ENCODE results near the gene JAGN1. TPM values are rescaled to one million over a fixed set of nuclear protein-coding genes. Genes with fewer than 3 reads are reported as not detected.
"Not testable (repeated sequence)": the region's sequence is repeated elsewhere in the genome, so short reads cannot be mapped to it uniquely, and the experiment has no call there.

Gene JAGN1
- polyA plus RNA-seq, 1 donor (not counting 4 experiments of a cell fraction or from before 2014, with no cell fraction given), result 48.0 TPM

GRCh38 chr3:9851926-9852325 lies 38.5 kb upstream of the JAGN1 start:
- DNase-seq (ENCODE audit: low read depth, low spot score); H3K27ac ChIP-seq (ENCODE audit: control insufficient read depth, insufficient read depth, low read length); H3K4me2 ChIP-seq (ENCODE audit: control insufficient read depth, extremely low read depth, insufficient read depth, low read depth, low read length); H3K4me1 ChIP-seq (ENCODE audit: control insufficient read depth, extremely low read depth, insufficient read depth, low read length); FAIRE-seq; H2AFZ ChIP-seq (ENCODE audit: control insufficient read depth, low read length); H3K27me3 ChIP-seq (ENCODE audit: control insufficient read depth, extremely low read depth, insufficient read depth, low read length); H3K9me1 ChIP-seq (ENCODE audit: control insufficient read depth, extremely low read depth, insufficient read depth, low read length); H4K20me1 ChIP-seq (ENCODE audit: control insufficient read depth, extremely low read depth, insufficient read depth, low read length); dilution Hi-C loops (cut with MboI; ENCODE audit: extremely low pct_ligation_motif_present, low sequenced_read_pairs); H3K4me3 ChIP-seq (ENCODE audit: control insufficient read depth in 2 of 3, extremely low read depth in 1 of 3, insufficient read depth in 2 of 3, low read depth in 1 of 3, low read length in 3 of 3); H3K9ac ChIP-seq (ENCODE audit: control insufficient read depth, extremely low read depth, insufficient read depth, low read length); H3K9me3 ChIP-seq (ENCODE audit: control insufficient read depth, low read depth, low read length); H3K36me3 ChIP-seq (ENCODE audit: control insufficient read depth in 2 of 2, extremely low read depth in 1 of 2, insufficient read depth in 2 of 2, low read length in 2 of 2); H3K79me2 ChIP-seq (ENCODE audit: control insufficient read depth, insufficient read depth, low read length): not testable (repeated sequence)

GRCh38 chr3:9852528-9852927 lies 37.9 kb upstream of the JAGN1 start:
- Histone ChIP-seq H3K4me3 (ENCODE audit: control insufficient read depth in 2 of 3, extremely low read depth in 1 of 3, insufficient read depth in 2 of 3, low read depth in 1 of 3, low read length in 3 of 3) (no peak overlapping the region), H3K4me2 (ENCODE audit: control insufficient read depth, extremely low read depth, insufficient read depth, low read depth, low read length) (no peak overlapping the region), H3K4me1 (ENCODE audit: control insufficient read depth, extremely low read depth, insufficient read depth, low read length) (no peaks in the 10 kb centered on the region), H3K79me2 (ENCODE audit: control insufficient read depth, insufficient read depth, low read length) (no peaks in the 10 kb centered on the region), H4K20me1 (ENCODE audit: control insufficient read depth, extremely low read depth, insufficient read depth, low read length) (no peaks in the 10 kb centered on the region), H3K9me3 (ENCODE audit: control insufficient read depth, low read depth, low read length) (no peaks in the 10 kb centered on the region), H3K36me3 (ENCODE audit: control insufficient read depth in 2 of 2, extremely low read depth in 1 of 2, insufficient read depth in 2 of 2, low read length in 2 of 2) (no peaks in the 10 kb centered on the region), H3K9me1 (ENCODE audit: control insufficient read depth, extremely low read depth, insufficient read depth, low read length) (no peaks in the 10 kb centered on the region), H3K27me3 (ENCODE audit: control insufficient read depth, extremely low read depth, insufficient read depth, low read length) (no peaks in the 10 kb centered on the region), H3K9ac (ENCODE audit: control insufficient read depth, extremely low read depth, insufficient read depth, low read length) (no peak overlapping the region), H2AFZ (ENCODE audit: control insufficient read depth, low read length) (no peak overlapping the region), H3K27ac (ENCODE audit: control insufficient read depth, insufficient read depth, low read length) (no peak overlapping the region)
- dilution Hi-C loops (cut with MboI; ENCODE audit: extremely low pct_ligation_motif_present, low sequenced_read_pairs), result no loop called here
- FAIRE-seq (no peak), DNase-seq (ENCODE audit: low read depth, low spot score) (no peak)
- TF ChIP-seq CTCF (optimal IDR thresholded peaks at IDR 0.05 in 1 of 3, IDR thresholded peaks at IDR 0.05 in 1 of 3, conservative IDR thresholded peaks at IDR 0.05 in 1 of 3; ENCODE audit: extremely low read depth in 1 of 3, insufficient read depth in 2 of 3, low read length in 3 of 3) (no peak), EZH2 (IDR thresholded peaks at IDR 0.05; ENCODE audit: low read length) (no peak)

GRCh38 chr3:9854291-9854940 lies 36.0 kb upstream of the JAGN1 start:
- FAIRE-seq; H3K4me3 ChIP-seq (ENCODE audit: control insufficient read depth in 2 of 3, extremely low read depth in 1 of 3, insufficient read depth in 2 of 3, low read depth in 1 of 3, low read length in 3 of 3); H3K9me3 ChIP-seq (ENCODE audit: control insufficient read depth, low read depth, low read length); H3K27me3 ChIP-seq (ENCODE audit: control insufficient read depth, extremely low read depth, insufficient read depth, low read length); H2AFZ ChIP-seq (ENCODE audit: control insufficient read depth, low read length); H3K79me2 ChIP-seq (ENCODE audit: control insufficient read depth, insufficient read depth, low read length); H3K9me1 ChIP-seq (ENCODE audit: control insufficient read depth, extremely low read depth, insufficient read depth, low read length); H3K4me2 ChIP-seq (ENCODE audit: control insufficient read depth, extremely low read depth, insufficient read depth, low read depth, low read length); H3K36me3 ChIP-seq (ENCODE audit: control insufficient read depth in 2 of 2, extremely low read depth in 1 of 2, insufficient read depth in 2 of 2, low read length in 2 of 2); H3K27ac ChIP-seq (ENCODE audit: control insufficient read depth, insufficient read depth, low read length); dilution Hi-C loops (cut with MboI; ENCODE audit: extremely low pct_ligation_motif_present, low sequenced_read_pairs); H3K9ac ChIP-seq (ENCODE audit: control insufficient read depth, extremely low read depth, insufficient read depth, low read length); H3K4me1 ChIP-seq (ENCODE audit: control insufficient read depth, extremely low read depth, insufficient read depth, low read length); H4K20me1 ChIP-seq (ENCODE audit: control insufficient read depth, extremely low read depth, insufficient read depth, low read length); DNase-seq (ENCODE audit: low read depth, low spot score): not testable (repeated sequence)

Data from keratinocyte (primary cell).